ENCODE data around the gene ASB6. TPM values are rescaled to one million over a fixed set of nuclear protein-coding genes. Genes with fewer than 3 reads are reported as not detected.
A peak's percentile ranks its signal among the peaks of the same experiment; 100 is the strongest.

The ASB6 gene
- polyA plus RNA-seq, 1 of the 3 experiments (the other 2 are of a cell fraction) = 35.9 TPM

DNA sequence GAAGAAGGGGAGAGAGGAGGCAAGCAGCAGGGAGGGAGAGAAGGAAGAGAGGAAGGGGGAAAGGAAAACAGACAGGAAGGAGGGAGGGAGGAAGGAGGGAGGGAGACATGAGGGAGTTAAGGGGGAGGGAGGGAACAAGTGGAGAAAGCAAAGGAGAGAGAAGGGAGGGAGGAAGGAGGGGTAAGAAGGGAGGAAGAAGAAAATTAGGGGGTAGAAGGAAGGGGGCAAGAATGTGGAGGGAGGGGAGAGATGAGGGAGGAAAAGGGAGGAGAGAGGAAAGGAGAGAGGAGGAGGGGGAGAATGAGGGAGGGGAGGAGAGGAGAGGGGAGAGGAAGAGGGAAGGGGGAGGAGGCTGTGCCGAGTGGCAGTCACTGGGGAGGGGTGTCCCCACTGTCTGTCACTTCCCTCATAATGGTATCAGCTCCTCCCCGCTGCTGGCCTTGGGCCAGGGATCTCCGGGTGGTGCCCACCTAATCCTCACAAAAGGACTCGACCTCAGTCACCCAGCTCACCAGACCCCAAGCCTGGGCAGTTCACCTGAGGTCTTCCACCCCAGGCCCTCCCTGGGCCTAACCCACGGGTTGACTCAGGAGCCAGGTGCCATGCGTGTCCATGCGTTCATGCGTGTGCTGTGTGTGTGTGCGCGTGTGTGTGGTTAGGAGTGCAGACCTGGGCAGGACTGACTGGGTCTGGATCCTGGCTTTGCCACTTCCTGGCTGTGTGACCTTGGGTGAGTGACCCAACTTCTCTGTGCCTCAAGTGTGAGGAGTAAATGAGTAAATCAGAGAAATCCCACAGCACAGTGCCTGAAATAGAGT lies 39.1 kb downstream of the ASB6 start:
- H3K36me3 ChIP-seq (replicated peaks in 1 of 2; ENCODE audit: control insufficient read depth in 1 of 2, insufficient read depth in 2 of 2, low read length in 1 of 2) = no peaks in the 10 kb centered on the region
- ChIA-PET POLR2A (interaction anchor here (0.6 kb wide), 1 partner anchor 106 kb away, joined by 3 read pairs; no protein-coding TSS in a partner anchor), CTCF (interaction anchor here (1.5 to 15.6 kb wide), 3 partner anchors 429 to 464 kb away, joined by 3 to 183 read pairs (median 5); partner anchors contain the start of gene IER5L)
- no peaks in the 10 kb centered on the region for H3K9me3 ChIP-seq
- no peak overlapping the region for H3K9ac ChIP-seq
- 88% methylated on average over 8 of the region's 10 CpGs for WGBS (ENCODE audit: low lambda C conversion rate)
- peak overlapping the region; percentile 25; the same call in 1 of the 2 replicates for H2AFZ ChIP-seq (ENCODE audit: low read depth)
- H3K79me2 ChIP-seq (ENCODE audit: insufficient read depth) = no peaks in the 10 kb centered on the region
- H3K27ac ChIP-seq (ENCODE audit: low read depth in 2 of 2, low read length in 1 of 2) = no peak overlapping the region
- no peak for TF ChIP-seq MXI1 (IDR thresholded peaks at IDR 0.05; ENCODE audit: low read depth, low read length)
- TF ChIP-seq NFIC (IDR thresholded peaks at IDR 0.05; ENCODE audit: borderline replicate concordance) = no peak
- TF ChIP-seq SMC3 (IDR thresholded peaks at IDR 0.05; ENCODE audit: low read depth, low read length) = no peak
- TF ChIP-seq, protein P1, sequence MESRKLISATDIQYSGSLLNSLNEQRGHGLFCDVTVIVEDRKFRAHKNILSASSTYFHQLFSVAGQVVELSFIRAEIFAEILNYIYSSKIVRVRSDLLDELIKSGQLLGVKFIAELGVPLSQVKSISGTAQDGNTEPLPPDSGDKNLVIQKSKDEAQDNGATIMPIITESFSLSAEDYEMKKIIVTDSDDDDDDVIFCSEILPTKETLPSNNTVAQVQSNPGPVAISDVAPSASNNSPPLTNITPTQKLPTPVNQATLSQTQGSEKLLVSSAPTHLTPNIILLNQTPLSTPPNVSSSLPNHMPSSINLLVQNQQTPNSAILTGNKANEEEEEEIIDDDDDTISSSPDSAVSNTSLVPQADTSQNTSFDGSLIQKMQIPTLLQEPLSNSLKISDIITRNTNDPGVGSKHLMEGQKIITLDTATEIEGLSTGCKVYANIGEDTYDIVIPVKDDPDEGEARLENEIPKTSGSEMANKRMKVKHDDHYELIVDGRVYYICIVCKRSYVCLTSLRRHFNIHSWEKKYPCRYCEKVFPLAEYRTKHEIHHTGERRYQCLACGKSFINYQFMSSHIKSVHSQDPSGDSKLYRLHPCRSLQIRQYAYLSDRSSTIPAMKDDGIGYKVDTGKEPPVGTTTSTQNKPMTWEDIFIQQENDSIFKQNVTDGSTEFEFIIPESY (IDR thresholded peaks at IDR 0.05; ENCODE audit: borderline replicate concordance, low read depth) = no peak
- TF ChIP-seq, protein P2, sequence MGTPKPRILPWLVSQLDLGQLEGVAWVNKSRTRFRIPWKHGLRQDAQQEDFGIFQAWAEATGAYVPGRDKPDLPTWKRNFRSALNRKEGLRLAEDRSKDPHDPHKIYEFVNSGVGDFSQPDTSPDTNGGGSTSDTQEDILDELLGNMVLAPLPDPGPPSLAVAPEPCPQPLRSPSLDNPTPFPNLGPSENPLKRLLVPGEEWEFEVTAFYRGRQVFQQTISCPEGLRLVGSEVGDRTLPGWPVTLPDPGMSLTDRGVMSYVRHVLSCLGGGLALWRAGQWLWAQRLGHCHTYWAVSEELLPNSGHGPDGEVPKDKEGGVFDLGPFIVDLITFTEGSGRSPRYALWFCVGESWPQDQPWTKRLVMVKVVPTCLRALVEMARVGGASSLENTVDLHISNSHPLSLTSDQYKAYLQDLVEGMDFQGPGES (IDR thresholded peaks at IDR 0.05; ENCODE audit: low read depth, low read length) = no peak
- no peak for TF ChIP-seq RCOR1 (IDR thresholded peaks at IDR 0.05; ENCODE audit: low read length)
- no peak for TF ChIP-seq FOXJ3 (CRISPR knock-in tag; IDR thresholded peaks at IDR 0.05)
- TF ChIP-seq, protein P3, sequence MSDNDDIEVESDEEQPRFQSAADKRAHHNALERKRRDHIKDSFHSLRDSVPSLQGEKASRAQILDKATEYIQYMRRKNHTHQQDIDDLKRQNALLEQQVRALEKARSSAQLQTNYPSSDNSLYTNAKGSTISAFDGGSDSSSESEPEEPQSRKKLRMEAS (IDR thresholded peaks at IDR 0.05; ENCODE audit: low read depth) = no peak
- TF ChIP-seq FOXM1 (IDR thresholded peaks at IDR 0.05; ENCODE audit: low read depth) = no peak
- TF ChIP-seq ELF1 (IDR thresholded peaks at IDR 0.05) = no peak
- TF ChIP-seq, protein P4, sequence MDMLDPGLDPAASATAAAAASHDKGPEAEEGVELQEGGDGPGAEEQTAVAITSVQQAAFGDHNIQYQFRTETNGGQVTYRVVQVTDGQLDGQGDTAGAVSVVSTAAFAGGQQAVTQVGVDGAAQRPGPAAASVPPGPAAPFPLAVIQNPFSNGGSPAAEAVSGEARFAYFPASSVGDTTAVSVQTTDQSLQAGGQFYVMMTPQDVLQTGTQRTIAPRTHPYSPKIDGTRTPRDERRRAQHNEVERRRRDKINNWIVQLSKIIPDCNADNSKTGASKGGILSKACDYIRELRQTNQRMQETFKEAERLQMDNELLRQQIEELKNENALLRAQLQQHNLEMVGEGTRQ (IDR thresholded peaks at IDR 0.05; ENCODE audit: borderline replicate concordance, low read depth, low read length) = no peak
- no peaks in the 10 kb centered on the region for H4K20me1 ChIP-seq (ENCODE audit: insufficient read depth)
- no peaks in the 10 kb centered on the region for H3K27me3 ChIP-seq (ENCODE audit: insufficient read depth)
- H3K4me3 ChIP-seq (ENCODE audit: low read depth in 2 of 2, low read length in 1 of 2) = no peak overlapping the region
- no peak for DNase-seq
- peaks cover 6% of the 10 kb centered on the region for H3F3A ChIP-seq (replicated peaks; ENCODE audit: insufficient read depth)
- H3K4me2 ChIP-seq = no peak overlapping the region
- H3K4me1 ChIP-seq (ENCODE audit: control insufficient read depth in 1 of 2, insufficient read depth in 2 of 2, low read depth in 1 of 2, low read length in 1 of 2) = peaks cover 0 to 19% of the 10 kb centered on the region in 2 experiments; a peak in 1 of 4 replicates
- H3K9me2 ChIP-seq = no peaks in the 10 kb centered on the region
